ENCODE results near the gene MAPKBP1. TPM values are rescaled to one million over a fixed set of nuclear protein-coding genes. Genes with fewer than 3 reads are reported as not detected.
"Not testable (repeated sequence)": the region's sequence is repeated elsewhere in the genome, so short reads cannot be mapped to it uniquely, and the experiment has no call there.

The MAPKBP1 gene
- polyA plus RNA-seq, 2 of the 4 experiments (the other 2 are of a cell fraction): 2.5 to 6.1 TPM

DNA sequence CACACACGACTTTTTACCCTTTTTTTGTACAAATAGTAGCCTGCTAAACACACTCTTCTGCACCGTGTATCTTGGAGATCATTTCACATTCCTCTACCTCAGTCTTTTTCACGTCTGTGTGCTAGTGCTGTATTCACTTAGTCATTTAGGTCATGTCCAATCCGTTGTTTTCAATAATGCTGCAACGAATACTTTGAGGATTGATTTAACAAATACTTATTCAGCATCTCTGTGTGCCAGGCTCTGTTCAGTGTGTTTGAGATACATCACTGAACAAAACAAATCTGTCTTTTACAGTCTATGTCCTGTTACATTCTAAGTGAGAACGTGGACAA, 54.5 kb downstream of the MAPKBP1 start:
- Histone ChIP-seq H3K27ac (peak overlapping the region; percentile 70 to 83; a peak in 4 of 6 replicates), H3K4me3 (peak overlapping the region; percentile 65), H3K9me3 (no peaks in the 10 kb centered on the region), H3K4me2 (peak overlapping the region; percentile 92), H3K4me1 (0 out of 3 replicates have a peak, but pooled peaks cover 7% of the 10 kb centered on the region)
- DNase-seq (ENCODE audit: low read depth in 1 of 2, low spot score in 1 of 2) (no peak), ATAC-seq (no peak), FAIRE-seq (no peak)
- 23% methylated on average over 6 of the region's 6 CpGs for WGBS (ENCODE audit: missing lambda C conversion rate)
- POLR2A ChIA-PET: no interaction called here
- TF ChIP-seq EP300 (IDR thresholded peaks at IDR 0.05): no peak
- no peak for TF ChIP-seq KDM5A (IDR thresholded peaks at IDR 0.05)
- CTCF ChIA-PET: no interaction called here

DNA sequence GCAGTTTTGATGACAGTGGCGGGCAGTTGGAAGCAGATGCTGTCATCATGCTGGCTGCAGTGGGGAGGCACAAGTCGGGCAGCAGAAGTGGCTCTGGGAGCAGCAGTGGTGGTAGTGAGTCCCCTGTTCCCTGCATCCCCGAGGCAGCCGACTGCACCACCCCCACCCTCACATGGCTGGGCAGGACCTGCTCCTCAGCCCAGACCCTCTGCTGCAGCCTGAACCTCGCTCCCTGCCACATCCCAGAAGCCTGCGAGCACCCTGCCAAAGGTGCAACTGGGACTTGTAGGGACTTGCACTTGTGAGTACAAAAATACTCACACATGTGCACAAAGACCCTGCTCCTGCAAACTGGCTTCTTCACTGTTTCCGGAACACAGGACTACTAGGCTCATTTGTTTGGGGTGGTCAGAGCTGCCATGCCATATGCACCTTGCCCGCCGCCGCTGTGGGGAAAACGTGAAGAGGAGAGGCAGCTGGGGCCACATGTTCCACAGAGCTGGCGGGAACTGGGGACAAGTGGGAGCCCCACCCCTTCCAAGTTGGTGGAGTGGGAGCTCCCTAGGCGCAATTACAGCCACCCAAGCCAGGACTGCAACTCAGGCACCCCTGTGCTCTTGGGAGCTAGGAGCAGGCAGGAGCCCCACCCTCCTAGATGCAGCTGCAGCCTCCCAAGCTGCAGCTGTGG, 55.8 kb downstream of the MAPKBP1 start:
- CTCF ChIA-PET: interaction anchor here (0.9 kb wide), 1 partner anchor 12 kb away, joined by 3 read pairs; no protein-coding TSS in a partner anchor
- ATAC-seq (no peak), FAIRE-seq (no peak), DNase-seq (ENCODE audit: low read depth in 1 of 2, low spot score in 1 of 2) (no peak)
- Histone ChIP-seq H3K27ac (no peak overlapping the region), H3K4me3 (no peak overlapping the region), H3K4me2 (no peak overlapping the region), H3K9me3 (no peaks in the 10 kb centered on the region), H3K4me1 (0 out of 3 replicates have a peak, but pooled peaks cover 7% of the 10 kb centered on the region)
- POLR2A ChIA-PET: no interaction called here
- WGBS (ENCODE audit: missing lambda C conversion rate): 100% methylated on average over 7 of the region's 13 CpGs
- TF ChIP-seq NR3C1 (IDR thresholded peaks at IDR 0.05): no peak
- no peak for TF ChIP-seq JUNB (IDR thresholded peaks at IDR 0.05)
- TF ChIP-seq POLR2A (IDR thresholded peaks at IDR 0.05; ENCODE audit: low read length): no peak
- no peak for TF ChIP-seq EP300 (IDR thresholded peaks at IDR 0.05)
- no peak for TF ChIP-seq JUN (IDR thresholded peaks at IDR 0.05)
- no peak for TF ChIP-seq RFX5 (IDR thresholded peaks at IDR 0.05)
- no peak for TF ChIP-seq HOXB5 (CRISPR knock-in tag; IDR thresholded peaks at IDR 0.05)

DNA sequence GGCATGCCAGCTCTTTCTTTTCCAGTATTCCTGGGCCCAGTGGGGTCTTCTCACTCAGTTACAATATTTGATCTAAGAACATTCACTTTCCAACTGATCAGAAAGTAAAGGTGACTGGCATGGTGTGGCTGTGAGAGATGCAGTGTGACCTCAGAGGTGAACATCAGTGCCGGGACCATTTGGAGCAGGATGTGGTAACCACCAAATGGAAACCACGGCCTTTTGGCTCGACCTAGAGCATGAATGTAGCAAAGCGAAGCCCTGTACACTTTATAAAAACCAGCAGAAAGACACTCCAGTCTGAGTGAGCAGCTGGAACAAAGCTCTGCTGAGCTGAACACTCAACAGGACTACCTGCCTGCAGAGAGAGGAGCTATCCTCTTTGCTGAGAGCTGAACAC, 57.0 kb downstream of the MAPKBP1 start:
- CTCF ChIA-PET: interaction anchor here (1.1 to 2.1 kb wide), 3 partner anchors 15 to 73 kb away, joined by 3 to 12 read pairs (median 3); no protein-coding TSS in a partner anchor

DNA sequence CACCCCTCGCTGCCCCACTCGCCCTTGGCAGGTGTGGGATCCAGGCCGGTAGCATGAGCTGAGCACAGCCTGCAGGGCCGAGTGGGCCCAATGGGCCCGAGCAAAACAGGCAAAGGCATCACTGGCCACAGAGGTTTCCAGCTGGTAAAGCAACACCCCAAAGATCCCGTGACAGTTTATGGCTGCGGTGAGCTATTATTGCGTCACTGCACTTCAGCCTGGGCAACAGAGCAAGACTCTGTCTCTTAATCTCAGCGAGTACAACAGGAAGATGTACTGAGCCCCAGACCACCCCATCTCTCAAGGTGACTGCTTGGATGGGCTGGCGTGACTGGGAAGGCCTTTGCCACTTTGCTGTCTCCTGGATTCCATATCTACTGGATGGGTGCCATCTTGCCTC, 57.9 kb downstream of the MAPKBP1 start:
- POLR2A ChIA-PET: interaction anchor here (0.6 kb wide), 1 partner anchor 376 kb away, joined by 4 read pairs; the partner anchor contains the start of gene VPS39
- DNase-seq (ENCODE audit: low read depth in 1 of 2, low spot score in 1 of 2) (no peak), FAIRE-seq (no peak), ATAC-seq (no peak)
- Histone ChIP-seq H3K27ac (no peak overlapping the region), H3K4me3 (no peak overlapping the region), H3K4me2 (no peak overlapping the region), H3K4me1 (0 out of 3 replicates have a peak, but pooled peaks cover 6% of the 10 kb centered on the region), H3K9me3 (no peaks in the 10 kb centered on the region)
- CTCF ChIA-PET: interaction anchor here (1.1 to 2.1 kb wide), 3 partner anchors 14 to 72 kb away, joined by 3 to 12 read pairs (median 3); no protein-coding TSS in a partner anchor
- WGBS (ENCODE audit: missing lambda C conversion rate): 92% methylated on average over 6 of the region's 10 CpGs
- TF ChIP-seq GATA3 (IDR thresholded peaks at IDR 0.05; ENCODE audit: borderline replicate concordance) (no peak), NFE2L2 (conservative IDR thresholded peaks at IDR 0.05; ENCODE audit: low read length) (no peak), NPAS2 (CRISPR knock-in tag; IDR thresholded peaks at IDR 0.05; ENCODE audit: borderline replicate concordance) (no peak), ZFP36 (IDR thresholded peaks at IDR 0.05; ENCODE audit: borderline replicate concordance, partially characterized antibody) (no peak), RARB (CRISPR knock-in tag; IDR thresholded peaks at IDR 0.05) (no peak), CHD4 (IDR thresholded peaks at IDR 0.05; ENCODE audit: borderline replicate concordance) (no peak), HOXA7 (CRISPR knock-in tag; IDR thresholded peaks at IDR 0.05) (no peak), JUNB (IDR thresholded peaks at IDR 0.05) (no peak), EHMT2 (IDR thresholded peaks at IDR 0.05; ENCODE audit: low read depth) (no peak), RFX5 (IDR thresholded peaks at IDR 0.05) (no peak)

More for the DNA sequence above, 57.0 kb downstream of the MAPKBP1 start:
- POLR2A ChIA-PET; ATAC-seq; H3K27ac ChIP-seq; H3K4me1 ChIP-seq; H3K4me3 ChIP-seq; H3K9me3 ChIP-seq; DNase-seq (ENCODE audit: low read depth in 1 of 2, low spot score in 1 of 2); H3K4me2 ChIP-seq; FAIRE-seq: not testable (repeated sequence)
- WGBS (ENCODE audit: missing lambda C conversion rate): 83% methylated on average over 4 of the region's 4 CpGs

DNA sequence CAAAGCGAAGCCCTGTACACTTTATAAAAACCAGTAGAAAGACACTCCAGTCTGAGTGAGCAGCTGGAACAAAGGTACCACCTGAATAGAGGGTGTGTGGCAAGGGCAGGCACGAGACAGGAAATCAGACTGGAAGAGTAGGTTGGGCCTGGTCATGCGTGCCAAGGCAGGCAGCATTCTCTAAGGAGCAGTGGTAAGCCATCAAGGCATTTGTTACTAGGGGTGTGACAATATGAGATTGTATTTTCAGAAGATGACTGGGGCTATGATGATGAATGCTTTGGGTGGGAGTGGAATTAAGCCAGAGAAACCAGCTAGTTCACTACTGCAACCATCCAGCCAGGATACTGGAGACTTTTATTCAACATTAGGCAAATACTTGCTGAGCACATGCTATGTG, 58.6 kb downstream of the MAPKBP1 start:
- FAIRE-seq (no peak), DNase-seq (ENCODE audit: low read depth in 1 of 2, low spot score in 1 of 2) (no peak), ATAC-seq (no peak)
- Histone ChIP-seq H3K9me3 (no peaks in the 10 kb centered on the region), H3K4me2 (no peak overlapping the region), H3K27ac (no peak overlapping the region), H3K4me1 (0 out of 3 replicates have a peak, but pooled peaks cover 4% of the 10 kb centered on the region), H3K4me3 (no peak overlapping the region)
- ChIA-PET POLR2A (no interaction called here), CTCF (interaction anchor here (1.5 to 2.1 kb wide), 2 partner anchors 14 to 21 kb away, joined by 4 to 12 read pairs; no protein-coding TSS in a partner anchor)
- 90% methylated on average over 3 of the region's 3 CpGs for WGBS (ENCODE audit: missing lambda C conversion rate)
- TF ChIP-seq, protein P1, sequence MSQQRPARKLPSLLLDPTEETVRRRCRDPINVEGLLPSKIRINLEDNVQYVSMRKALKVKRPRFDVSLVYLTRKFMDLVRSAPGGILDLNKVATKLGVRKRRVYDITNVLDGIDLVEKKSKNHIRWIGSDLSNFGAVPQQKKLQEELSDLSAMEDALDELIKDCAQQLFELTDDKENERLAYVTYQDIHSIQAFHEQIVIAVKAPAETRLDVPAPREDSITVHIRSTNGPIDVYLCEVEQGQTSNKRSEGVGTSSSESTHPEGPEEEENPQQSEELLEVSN (IDR thresholded peaks at IDR 0.05; ENCODE audit: borderline replicate concordance, low read depth): no peak
- TF ChIP-seq POLR2AphosphoS2 (conservative IDR thresholded peaks at IDR 0.05; ENCODE audit: low read length) (no peak), NFE2L2 (conservative IDR thresholded peaks at IDR 0.05; ENCODE audit: low read length) (no peak), CEBPB (IDR thresholded peaks at IDR 0.05) (no peak), TP53 (CRISPR knock-in tag; IDR thresholded peaks at IDR 0.05) (no peak)
- TF ChIP-seq, protein P2, sequence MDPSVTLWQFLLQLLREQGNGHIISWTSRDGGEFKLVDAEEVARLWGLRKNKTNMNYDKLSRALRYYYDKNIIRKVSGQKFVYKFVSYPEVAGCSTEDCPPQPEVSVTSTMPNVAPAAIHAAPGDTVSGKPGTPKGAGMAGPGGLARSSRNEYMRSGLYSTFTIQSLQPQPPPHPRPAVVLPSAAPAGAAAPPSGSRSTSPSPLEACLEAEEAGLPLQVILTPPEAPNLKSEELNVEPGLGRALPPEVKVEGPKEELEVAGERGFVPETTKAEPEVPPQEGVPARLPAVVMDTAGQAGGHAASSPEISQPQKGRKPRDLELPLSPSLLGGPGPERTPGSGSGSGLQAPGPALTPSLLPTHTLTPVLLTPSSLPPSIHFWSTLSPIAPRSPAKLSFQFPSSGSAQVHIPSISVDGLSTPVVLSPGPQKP (IDR thresholded peaks at IDR 0.05; ENCODE audit: low read depth, low read length): no peak
- TF ChIP-seq, protein P3, sequence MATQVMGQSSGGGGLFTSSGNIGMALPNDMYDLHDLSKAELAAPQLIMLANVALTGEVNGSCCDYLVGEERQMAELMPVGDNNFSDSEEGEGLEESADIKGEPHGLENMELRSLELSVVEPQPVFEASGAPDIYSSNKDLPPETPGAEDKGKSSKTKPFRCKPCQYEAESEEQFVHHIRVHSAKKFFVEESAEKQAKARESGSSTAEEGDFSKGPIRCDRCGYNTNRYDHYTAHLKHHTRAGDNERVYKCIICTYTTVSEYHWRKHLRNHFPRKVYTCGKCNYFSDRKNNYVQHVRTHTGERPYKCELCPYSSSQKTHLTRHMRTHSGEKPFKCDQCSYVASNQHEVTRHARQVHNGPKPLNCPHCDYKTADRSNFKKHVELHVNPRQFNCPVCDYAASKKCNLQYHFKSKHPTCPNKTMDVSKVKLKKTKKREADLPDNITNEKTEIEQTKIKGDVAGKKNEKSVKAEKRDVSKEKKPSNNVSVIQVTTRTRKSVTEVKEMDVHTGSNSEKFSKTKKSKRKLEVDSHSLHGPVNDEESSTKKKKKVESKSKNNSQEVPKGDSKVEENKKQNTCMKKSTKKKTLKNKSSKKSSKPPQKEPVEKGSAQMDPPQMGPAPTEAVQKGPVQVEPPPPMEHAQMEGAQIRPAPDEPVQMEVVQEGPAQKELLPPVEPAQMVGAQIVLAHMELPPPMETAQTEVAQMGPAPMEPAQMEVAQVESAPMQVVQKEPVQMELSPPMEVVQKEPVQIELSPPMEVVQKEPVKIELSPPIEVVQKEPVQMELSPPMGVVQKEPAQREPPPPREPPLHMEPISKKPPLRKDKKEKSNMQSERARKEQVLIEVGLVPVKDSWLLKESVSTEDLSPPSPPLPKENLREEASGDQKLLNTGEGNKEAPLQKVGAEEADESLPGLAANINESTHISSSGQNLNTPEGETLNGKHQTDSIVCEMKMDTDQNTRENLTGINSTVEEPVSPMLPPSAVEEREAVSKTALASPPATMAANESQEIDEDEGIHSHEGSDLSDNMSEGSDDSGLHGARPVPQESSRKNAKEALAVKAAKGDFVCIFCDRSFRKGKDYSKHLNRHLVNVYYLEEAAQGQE (IDR thresholded peaks at IDR 0.05): no peak

All from A549 (cell line).